Skeletal muscle tissue (tissue), 4 donors: ENCODE measurements around the gene KRTAP4-5. TPM values are rescaled to one million over a fixed set of nuclear protein-coding genes. Genes with fewer than 3 reads are reported as not detected.
"Not testable (repeated sequence)": the region's sequence is repeated elsewhere in the genome, so short reads cannot be mapped to it uniquely, and the experiment has no call there.

Experiments
- H3K27ac ChIP-seq: one replicate; pipeline ENCODE4 v1.7.0; 2013; ENCODE audit warnings: mild to moderate bottlenecking, low read depth, low read length, inconsistent platforms
- H3K27me3 ChIP-seq, 3 donors: one replicate each; pipeline ENCODE4 v1.7.0; 2013; ENCODE audit warnings: low read length in 3 of 3; ENCODE audit not compliant: control insufficient read depth in 3 of 3, insufficient read depth in 3 of 3
- H3K36me3 ChIP-seq, 3 donors: one replicate each; pipeline ENCODE4 v1.7.0; 2013; ENCODE audit warnings: low read length in 3 of 3; ENCODE audit not compliant: control insufficient read depth in 3 of 3, insufficient read depth in 3 of 3
- H3K4me1 ChIP-seq, 3 donors: one replicate each; pipeline ENCODE4 v1.7.0; 2013; ENCODE audit warnings: low read length in 3 of 3, mild to moderate bottlenecking in 3 of 3; ENCODE audit not compliant: control insufficient read depth in 3 of 3, insufficient read depth in 3 of 3
- H3K4me3 ChIP-seq, 3 donors: one replicate each; pipeline ENCODE4 v1.7.0; 2013; ENCODE audit warnings: low read length in 3 of 3
- H3K9ac ChIP-seq, 3 donors: one replicate each; pipeline ENCODE4 v1.7.0; 2013; ENCODE audit warnings: low read length in 3 of 3, mild to moderate bottlenecking in 3 of 3, moderate library complexity in 2 of 3, low read depth in 1 of 3
- H3K9me3 ChIP-seq, 3 donors: one replicate each; pipeline ENCODE4 v1.7.0; 2013; ENCODE audit warnings: low read length in 3 of 3; ENCODE audit not compliant: control insufficient read depth in 3 of 3
- total RNA-seq: library from RNA; depleted of rRNA; stranded (reverse); fragments of >200 nt; gene quantifications from one replicate; pipeline ENCODE4 v1.2.3, GENCODE V29; 2014
- donor health status: Osteomylitis.

KRTAP4-5 gene
- total RNA-seq, 1 donor from 2014 or later: not detected

- Histone ChIP-seq H3K27me3 (peaks cover 5 to 9% (median 7%) of the 10 kb centered on the region in 3 donors), H3K36me3 (no peaks in the 10 kb centered on the region), H3K9me3 (no peaks in the 10 kb centered on the region), H3K4me3 (no peak overlapping the region), H3K9ac (no peak overlapping the region), H3K4me1 (no peaks in the 10 kb centered on the region), H3K27ac (no peak overlapping the region)
These were observed 27.2 kb upstream of the KRTAP4-5 start for GRCh38 chr17:41176744-41177387.

GRCh38 chr17:41171886-41172285 lies 22.3 kb upstream of the KRTAP4-5 start:
- Histone ChIP-seq H3K4me1 (no peaks in the 10 kb centered on the region), H3K9me3 (no peaks in the 10 kb centered on the region), H3K4me3 (no peak overlapping the region), H3K27me3 (peaks cover 5 to 7% (median 5%) of the 10 kb centered on the region in 3 donors), H3K9ac (no peak overlapping the region), H3K27ac (no peak overlapping the region), H3K36me3 (no peaks in the 10 kb centered on the region)

DNA sequence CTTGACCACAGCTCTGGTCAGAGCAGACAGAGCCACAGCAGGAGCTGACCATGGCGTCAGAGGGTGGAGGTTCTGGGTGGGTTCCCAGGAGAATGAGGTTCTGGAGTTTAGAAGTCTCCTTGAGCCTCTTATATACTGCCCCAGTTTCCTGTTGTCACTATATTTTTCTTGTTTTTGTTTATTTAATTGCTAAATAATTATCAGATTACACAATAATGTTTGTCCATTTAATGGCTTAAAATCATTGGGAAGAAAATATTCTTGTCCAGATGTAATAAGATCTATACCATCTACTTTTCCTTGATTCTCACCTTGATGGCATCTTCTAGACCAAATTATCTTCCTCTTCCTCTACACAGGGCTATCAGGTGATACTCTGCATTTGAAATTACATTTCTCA lies 18.5 kb upstream of the KRTAP4-5 start, which contains the start of gene KRTAP4-3:
Gene KRTAP4-3 (minus strand): TSS at position 101 of the 400 bp plus-strand sequence. CDS start 49 bp downstream, at position 52.
- no peaks in the 10 kb centered on the region for H3K27me3 ChIP-seq
- H3K36me3 ChIP-seq: no peaks in the 10 kb centered on the region
- H3K9ac ChIP-seq: no peak within 1 kb of the TSS
- H3K4me3 ChIP-seq: no peak within 1 kb of the TSS
- no peaks in the 10 kb centered on the region for H3K9me3 ChIP-seq
- H3K27ac ChIP-seq: no peak within 1 kb of the TSS
- no peaks in the 10 kb centered on the region for H3K4me1 ChIP-seq

DNA sequence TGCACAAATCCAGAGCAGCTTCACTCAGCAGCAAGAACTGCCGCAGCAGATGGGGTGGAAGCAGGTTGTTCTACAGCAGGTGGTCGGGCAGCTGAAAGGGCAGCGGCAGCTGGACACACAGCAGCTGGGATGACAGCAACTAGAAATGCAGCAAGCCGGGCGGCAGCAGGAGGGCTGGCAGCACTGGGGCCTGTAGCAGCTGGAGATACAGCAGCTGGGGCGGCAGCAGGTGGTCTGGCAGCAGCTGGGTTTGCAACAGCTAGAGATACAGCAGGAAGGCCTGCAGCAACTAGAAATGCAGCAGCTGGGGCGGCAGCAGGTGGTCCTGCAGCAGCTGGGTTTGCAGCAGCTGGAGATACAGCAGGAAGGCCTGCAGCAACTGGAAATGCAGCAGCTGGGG lies 17.9 kb upstream of the KRTAP4-5 start:
- Histone ChIP-seq H3K4me3 (no peak overlapping the region), H3K27me3 (peaks cover 0 to 5% (median 0%) of the 10 kb centered on the region in 3 donors), H3K4me1 (no peaks in the 10 kb centered on the region), H3K9me3 (no peaks in the 10 kb centered on the region), H3K9ac (no peak overlapping the region), H3K27ac (no peak overlapping the region), H3K36me3 (no peaks in the 10 kb centered on the region)

DNA sequence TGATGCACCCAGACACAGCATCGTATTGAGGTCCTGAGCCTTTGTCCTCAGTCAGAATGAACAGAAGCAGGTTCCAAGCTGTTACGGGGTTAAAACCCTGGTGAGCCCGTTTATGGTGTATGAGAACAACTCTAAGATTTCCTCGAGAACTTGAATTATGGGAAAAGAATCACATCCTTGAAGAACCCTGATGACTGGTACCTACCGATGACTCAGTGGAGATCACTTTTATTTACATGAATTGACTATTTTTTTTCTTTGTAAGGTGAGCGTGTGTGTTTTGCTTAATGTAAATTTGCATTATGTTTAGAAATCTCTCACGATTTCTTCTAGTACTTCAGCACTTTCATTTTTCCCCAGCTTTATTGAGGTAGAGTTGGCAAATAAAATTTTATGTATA lies 14.2 kb upstream of the KRTAP4-5 start:
- Histone ChIP-seq H3K27ac (no peak overlapping the region), H3K36me3 (no peaks in the 10 kb centered on the region), H3K4me1 (no peaks in the 10 kb centered on the region), H3K9me3 (no peaks in the 10 kb centered on the region), H3K9ac (no peak overlapping the region), H3K4me3 (no peak overlapping the region), H3K27me3 (peaks cover 5 to 14% (median 6%) of the 10 kb centered on the region in 3 donors)

DNA sequence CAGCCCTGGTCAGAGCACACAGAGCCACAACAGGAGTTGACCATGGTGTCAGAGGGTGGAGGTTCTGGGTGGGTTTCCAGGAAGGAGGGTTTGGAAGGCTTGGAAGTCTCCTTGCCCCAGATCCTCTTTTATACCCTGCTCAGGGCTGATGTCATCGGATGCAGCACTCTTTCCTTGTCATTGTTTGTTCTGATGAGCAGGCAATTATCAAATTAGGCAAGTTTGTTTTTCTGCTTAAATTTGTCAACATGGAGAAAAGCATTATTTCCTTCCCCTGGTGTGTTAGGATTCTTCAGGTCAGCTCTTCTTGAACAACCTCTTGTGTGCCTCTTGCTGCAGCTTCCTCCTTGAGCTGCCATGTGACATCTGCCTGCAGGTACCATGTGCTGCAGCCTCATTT lies 11.0 kb upstream of the KRTAP4-5 start, which contains the start of gene KRTAP4-4:
Gene KRTAP4-4 (minus strand): TSS at position 101 of the 400 bp plus-strand sequence. CDS start 57 bp downstream, at position 44.
- Histone ChIP-seq H3K9ac (no peak within 1 kb of the TSS), H3K36me3 (no peaks in the 10 kb centered on the region), H3K4me3 (no peak within 1 kb of the TSS), H3K9me3 (no peaks in the 10 kb centered on the region), H3K27ac (no peak within 1 kb of the TSS), H3K4me1 (no peaks in the 10 kb centered on the region), H3K27me3 (peaks cover 5 to 16% (median 8%) of the 10 kb centered on the region in 3 donors)

DNA sequence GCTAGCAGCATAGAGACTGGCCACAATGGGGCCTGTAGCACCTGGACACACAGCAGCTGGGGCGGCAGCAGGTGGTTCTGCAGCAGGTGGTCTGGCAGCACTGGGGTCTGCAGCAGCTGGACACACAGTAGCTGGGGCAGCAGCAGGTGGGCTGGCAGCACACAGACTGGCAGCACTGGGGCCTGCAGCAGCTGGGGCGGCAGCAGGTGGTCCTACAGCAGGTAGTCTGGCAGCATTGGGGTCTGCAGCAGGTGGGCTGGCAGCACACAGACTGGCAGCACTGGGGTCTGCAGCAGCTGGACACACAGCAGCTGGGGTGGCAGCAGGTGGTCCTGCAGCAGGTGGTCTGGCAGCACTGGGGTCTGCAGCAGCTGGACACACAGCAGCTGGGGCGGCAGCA lies 10.6 kb upstream of the KRTAP4-5 start:
- not testable (repeated sequence) for H3K4me1 ChIP-seq, H3K9ac ChIP-seq, H3K27ac ChIP-seq

DNA sequence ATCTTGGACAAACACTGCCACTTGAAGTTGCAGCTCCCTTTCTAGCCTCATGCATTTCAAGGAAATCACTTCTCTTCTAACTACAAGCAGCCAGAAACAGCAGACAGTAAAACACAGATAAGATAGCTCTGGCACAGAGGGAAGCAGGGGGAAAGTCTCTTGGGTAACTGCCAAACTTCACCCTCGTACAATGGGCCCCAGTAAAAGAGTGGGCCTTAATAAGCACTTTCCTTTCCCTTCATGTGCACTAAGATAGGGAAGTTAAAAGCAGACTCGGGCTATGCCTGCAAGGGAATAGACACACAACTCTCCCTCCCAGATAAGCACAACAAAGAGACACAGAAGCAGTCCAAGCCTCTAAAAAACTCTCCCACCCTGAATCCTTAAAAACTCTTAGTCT lies 4.2 kb upstream of the KRTAP4-5 start:
- no peak overlapping the region for H3K9ac ChIP-seq
- H3K27ac ChIP-seq: no peak overlapping the region
- peaks cover 2 to 4% (median 3%) of the 10 kb centered on the region in 3 donors for H3K27me3 ChIP-seq
- H3K9me3 ChIP-seq: no peaks in the 10 kb centered on the region
- H3K4me3 ChIP-seq: no peak overlapping the region
- H3K36me3 ChIP-seq: no peaks in the 10 kb centered on the region
- H3K4me1 ChIP-seq: no peaks in the 10 kb centered on the region

More for the DNA sequence above, 10.6 kb upstream of the KRTAP4-5 start:
- not testable (repeated sequence) for H3K36me3 ChIP-seq, H3K4me3 ChIP-seq, H3K9me3 ChIP-seq
- peaks cover 5 to 16% (median 8%) of the 10 kb centered on the region in 3 donors for H3K27me3 ChIP-seq

- no peak overlapping the region for H3K4me3 ChIP-seq
- no peaks in the 10 kb centered on the region for H3K4me1 ChIP-seq
- H3K9me3 ChIP-seq: no peaks in the 10 kb centered on the region
- no peak overlapping the region for H3K27ac ChIP-seq
- H3K27me3 ChIP-seq: peaks cover 0 to 3% (median 2%) of the 10 kb centered on the region in 3 donors
- no peak overlapping the region for H3K9ac ChIP-seq
- H3K36me3 ChIP-seq: no peaks in the 10 kb centered on the region
These were observed 1.9 kb upstream of the KRTAP4-5 start for GRCh38 chr17:41151525-41151924.

- no peaks in the 10 kb centered on the region for H3K36me3 ChIP-seq
- no peaks in the 10 kb centered on the region for H3K4me1 ChIP-seq
- H3K4me3 ChIP-seq: no peak overlapping the region
- H3K27ac ChIP-seq: no peak overlapping the region
- no peaks in the 10 kb centered on the region for H3K9me3 ChIP-seq
- peaks cover 0 to 3% (median 2%) of the 10 kb centered on the region in 3 donors for H3K27me3 ChIP-seq
- H3K9ac ChIP-seq: no peak overlapping the region
These were observed 401 bp upstream of the KRTAP4-5 start for GRCh38 chr17:41150026-41150425.
